ENCODE results near the gene DGKB.

Gene DGKB

GRCh38 chr7:14226126-14226525, 676.4 kb downstream of the DGKB start:
- no peak overlapping the region for H3K4me3 ChIP-seq (ENCODE audit: low read depth, low read length)
- TF ChIP-seq CTCF (IDR thresholded peaks at IDR 0.05; ENCODE audit: low read depth, low read length) = no peak

GRCh38 chr7:14219125-14219524, 683.4 kb downstream of the DGKB start:
- H3K4me3 ChIP-seq (ENCODE audit: low read depth, low read length) = no peak overlapping the region
- no peak for TF ChIP-seq CTCF (IDR thresholded peaks at IDR 0.05; ENCODE audit: low read depth, low read length)

DNA sequence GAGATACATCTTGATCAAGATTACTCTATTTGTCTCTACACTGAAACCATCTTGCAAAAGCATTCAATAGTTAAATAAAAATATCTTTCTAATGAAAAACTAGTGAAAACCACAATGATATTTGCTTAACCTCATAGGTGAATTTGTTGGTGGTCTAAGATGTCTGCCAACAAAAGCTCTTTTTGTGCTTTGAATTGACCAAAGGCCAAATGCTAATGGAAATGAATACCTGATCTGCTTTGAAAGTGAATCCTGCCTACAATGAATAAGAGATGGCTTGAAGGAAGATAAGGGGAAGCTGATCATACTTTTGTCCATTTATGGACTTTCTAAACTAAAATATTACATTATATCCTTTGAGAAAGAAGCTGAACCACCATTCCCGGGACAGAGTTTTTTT, 684.2 kb downstream of the DGKB start:
- no peak overlapping the region for H3K4me3 ChIP-seq (ENCODE audit: low read depth, low read length)
- no peak for TF ChIP-seq CTCF (IDR thresholded peaks at IDR 0.05; ENCODE audit: low read depth, low read length)

DNA sequence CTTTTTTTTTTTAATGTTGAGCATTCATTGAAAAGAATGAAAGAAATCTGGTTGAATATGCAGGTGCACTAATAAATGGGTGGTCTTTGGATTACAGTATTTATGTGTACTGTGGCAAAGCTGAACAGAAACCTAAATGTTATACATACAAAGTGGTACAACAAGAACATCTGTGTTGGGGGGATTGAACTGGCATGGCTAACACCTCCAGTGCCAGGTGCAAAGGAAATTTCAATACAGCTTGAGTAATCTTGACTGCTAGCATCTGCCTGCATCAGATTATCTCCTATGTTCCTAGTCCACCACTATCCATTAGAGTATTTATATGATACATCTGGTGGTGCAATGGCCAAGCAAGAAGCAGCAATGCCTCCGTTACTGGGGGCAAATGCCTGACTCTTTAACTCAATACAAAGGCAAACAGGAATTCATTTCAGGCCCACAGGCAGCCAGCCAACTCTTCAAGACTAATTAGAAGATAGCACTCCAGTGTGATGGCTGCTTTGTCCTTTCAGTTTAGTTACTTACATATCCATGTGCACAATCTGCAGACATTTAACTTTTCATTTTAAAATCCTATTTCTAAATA, 692.6 kb downstream of the DGKB start:
- H3K4me3 ChIP-seq (ENCODE audit: low read depth, low read length) = no peak overlapping the region
- TF ChIP-seq CTCF (IDR thresholded peaks at IDR 0.05; ENCODE audit: low read depth, low read length) = no peak

DNA sequence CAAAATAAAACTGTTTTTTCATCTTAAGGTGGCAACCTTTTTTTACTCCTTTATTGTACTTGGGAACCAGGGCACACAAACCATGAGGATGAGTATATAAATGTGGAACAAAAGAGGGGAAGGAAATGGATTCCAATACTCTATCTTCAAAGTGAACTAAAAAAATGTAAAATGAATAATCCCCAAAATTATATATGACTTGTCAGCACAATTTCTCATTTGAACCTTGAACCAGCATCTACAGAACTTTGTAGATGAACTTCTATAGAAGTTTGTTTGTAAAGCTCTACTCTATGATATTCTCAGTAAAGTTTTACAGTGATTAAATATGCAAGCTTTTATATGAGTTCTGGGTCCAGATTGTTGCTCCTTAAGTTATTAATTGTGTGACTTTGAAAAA, 694.8 kb downstream of the DGKB start:
- no peak for TF ChIP-seq CTCF (IDR thresholded peaks at IDR 0.05; ENCODE audit: low read depth, low read length)

DNA sequence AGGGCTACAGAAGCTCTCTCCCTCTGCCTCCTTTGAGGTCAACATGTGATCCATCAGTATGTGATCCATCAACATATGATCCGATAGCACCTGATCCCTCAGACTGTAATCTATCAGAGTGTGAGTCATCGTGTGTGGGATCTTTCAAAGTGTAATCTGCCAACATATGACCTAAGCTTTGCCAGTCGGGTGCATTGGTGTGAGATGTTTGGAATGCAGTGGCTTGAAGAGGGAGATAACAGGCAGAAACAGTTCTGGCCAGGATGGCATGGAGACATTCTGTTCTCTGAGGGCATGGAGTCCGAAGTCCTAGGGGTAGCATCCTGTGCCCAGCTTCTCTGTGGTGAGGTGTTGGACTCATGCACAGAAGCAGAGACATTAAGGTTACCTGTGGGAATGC, 695.4 kb downstream of the DGKB start:
- no peak overlapping the region for H3K4me3 ChIP-seq (ENCODE audit: low read depth, low read length)
- TF ChIP-seq CTCF (IDR thresholded peaks at IDR 0.05; ENCODE audit: low read depth, low read length) = no peak

More for the DNA sequence above, 694.8 kb downstream of the DGKB start:
- H3K4me3 ChIP-seq (ENCODE audit: low read depth, low read length) = no peak overlapping the region

- H3K4me3 ChIP-seq (ENCODE audit: low read depth, low read length) = no peak overlapping the region
- no peak for TF ChIP-seq CTCF (IDR thresholded peaks at IDR 0.05; ENCODE audit: low read depth, low read length)
Measured at GRCh38 chr7:14206121-14206520, 696.4 kb downstream of the DGKB start.

All from WI38 (cell line).